ENCODE results near the gene ZNF684. TPM values are rescaled to one million over a fixed set of nuclear protein-coding genes. Genes with fewer than 3 reads are reported as not detected.

ZNF684 gene
- total and polyA plus RNA-seq, 9 of the 15 experiments (the other 6 are each of a cell fraction or from before 2014, with no cell fraction given), result 4.8 to 8.8 (median 5.5) TPM

- TF ChIP-seq HMGN3 (IDR thresholded peaks at IDR 0.05; ENCODE audit: borderline replicate concordance, extremely low read depth, insufficient read length, low read depth, low read length) (no peak), THAP12 (CRISPR knock-in tag; IDR thresholded peaks at IDR 0.05) (no peak), FOXJ3 (CRISPR knock-in tag; IDR thresholded peaks at IDR 0.05) (no peak), ZC3H4 (CRISPR knock-in tag; IDR thresholded peaks at IDR 0.05; ENCODE audit: borderline replicate concordance) (no peak), ZNF75A (CRISPR knock-in tag; IDR thresholded peaks at IDR 0.05) (no peak), SRSF9 (IDR thresholded peaks at IDR 0.05; ENCODE audit: borderline replicate concordance, low read depth, low read length) (no peak), CREM (IDR thresholded peaks at IDR 0.05; ENCODE audit: low read depth) (peak; percentile 95), ZNF197 (CRISPR knock-in tag; IDR thresholded peaks at IDR 0.05; ENCODE audit: low read depth) (0 out of 2 replicates have a peak, but pooled peaks have one; percentile 41), ZNF764 (CRISPR knock-in tag; IDR thresholded peaks at IDR 0.05; ENCODE audit: low read depth) (no peak), SP2 (IDR thresholded peaks at IDR 0.05; ENCODE audit: extremely low read depth, low read depth, low read length, poor library complexity, severe bottlenecking) (no peak), RERE (CRISPR knock-in tag; IDR thresholded peaks at IDR 0.05; ENCODE audit: borderline replicate concordance) (no peak), POLR3G (IDR thresholded peaks at IDR 0.05; ENCODE audit: extremely low read depth, insufficient read length, insufficient replicate concordance) (no peak), CAMTA2 (CRISPR knock-in tag; conservative IDR thresholded peaks at IDR 0.05) (no peak), HLTF (IDR thresholded peaks at IDR 0.05) (0 out of 2 replicates have a peak, but pooled peaks have one; percentile 15), SAFB (IDR thresholded peaks at IDR 0.05; ENCODE audit: borderline replicate concordance, low read depth, low read length) (no peak)
- TF ChIP-seq, protein P1, sequence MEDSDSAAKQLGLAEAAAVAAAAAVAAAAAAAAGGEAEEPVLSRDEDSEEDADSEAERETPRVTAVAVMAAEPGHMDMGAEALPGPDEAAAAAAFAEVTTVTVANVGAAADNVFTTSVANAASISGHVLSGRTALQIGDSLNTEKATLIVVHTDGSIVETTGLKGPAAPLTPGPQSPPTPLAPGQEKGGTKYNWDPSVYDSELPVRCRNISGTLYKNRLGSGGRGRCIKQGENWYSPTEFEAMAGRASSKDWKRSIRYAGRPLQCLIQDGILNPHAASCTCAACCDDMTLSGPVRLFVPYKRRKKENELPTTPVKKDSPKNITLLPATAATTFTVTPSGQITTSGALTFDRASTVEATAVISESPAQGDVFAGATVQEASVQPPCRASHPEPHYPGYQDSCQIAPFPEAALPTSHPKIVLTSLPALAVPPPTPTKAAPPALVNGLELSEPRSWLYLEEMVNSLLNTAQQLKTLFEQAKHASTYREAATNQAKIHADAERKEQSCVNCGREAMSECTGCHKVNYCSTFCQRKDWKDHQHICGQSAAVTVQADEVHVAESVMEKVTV (CRISPR knock-in tag; IDR thresholded peaks at IDR 0.05), result no peak
Measured at GRCh38 chr1:40531381-40532061, at the start of gene ZNF684 (continued).

Measured in K562 (cell line).